Measurements from ENCODE around the gene CCNJL.

GRCh38 chr5:160303690-160304089 is 8.7 kb downstream of the CCNJL start:
- no peak for TF ChIP-seq CTCF (IDR thresholded peaks at IDR 0.05)
- TF ChIP-seq EZH2 (IDR thresholded peaks at IDR 0.05): no peak
- no peak for TF ChIP-seq EZH2phosphoT487 (IDR thresholded peaks at IDR 0.05)
